GM18517 (cell line): ENCODE results near the gene SNORC.

Source experiments
- ATAC-seq: cut with Tn5 transposase; IDR thresholded peaks from one replicate; pipeline ENCODE4 v1.9.1; 2021; ENCODE audit warnings: mild to moderate bottlenecking, moderate library complexity; ENCODE audit not compliant: unreplicated experiment

SNORC gene

GRCh38 chr2:232925153-232925820, 55.2 kb downstream of the SNORC start:
- no peak for ATAC-seq

GRCh38 chr2:232925821-232926156, 55.7 kb downstream of the SNORC start:
- ATAC-seq = no peak

- no peak for ATAC-seq
Observed at GRCh38 chr2:232926431-232926939, 56.4 kb downstream of the SNORC start.

- ATAC-seq = no peak
Observed at GRCh38 chr2:232927032-232927792, 57.1 kb downstream of the SNORC start.

GRCh38 chr2:232927793-232928550, 57.9 kb downstream of the SNORC start:
- no peak for ATAC-seq
